Ovary (tissue), 9 donors: Measurements from ENCODE around the gene SPATA25. TPM values are rescaled to one million over a fixed set of nuclear protein-coding genes. Genes with fewer than 3 reads are reported as not detected.
A peak's percentile ranks its signal among the peaks of the same experiment; 100 is the strongest.
"Not testable (repeated sequence)": the region's sequence is repeated elsewhere in the genome, so short reads cannot be mapped to it uniquely, and the experiment has no call there.

Experiments
- DNase-seq, 5 donors: peaks; one replicate each; pipeline ENCODE4 v3.0.0-alpha.2; 2019 to 2020
- H3K27ac ChIP-seq, 2 donors: fragments of 200-600 bp; one replicate each; pipeline versions ENCODE4 v1.5.1 to v1.8.0; 2019 to 2022
- H3K27me3 ChIP-seq: fragments of 200-600 bp; one replicate; pipeline ENCODE4 v1.8.0; 2022
- H3K36me3 ChIP-seq: fragments of 200-600 bp; sonication (generic); one replicate; pipeline ENCODE4 v1.5.1; 2019
- H3K4me1 ChIP-seq: one replicate; pipeline ENCODE4 v1.8.1; 2013; ENCODE audit warnings: mild to moderate bottlenecking, moderate library complexity; ENCODE audit not compliant: insufficient read depth
- H3K4me3 ChIP-seq: fragments of 200-600 bp; sonication (generic); one replicate; pipeline ENCODE4 v1.5.1; 2017
- H3K9me3 ChIP-seq, 2 donors: fragments of 200-600 bp in 1 of 2; sonication (generic) in 1 of 2; one replicate each; pipeline versions ENCODE4 v1.5.1 to v1.8.1; 2013 to 2019; ENCODE audit warnings: mild to moderate bottlenecking in 1 of 2, moderate library complexity in 1 of 2
- CTCF ChIP-seq, 3 donors: fragments of 450-650 bp in 2 of 3; fragments of 200-600 bp in 1 of 3; IDR thresholded peaks; one replicate each; pipeline versions ENCODE4 v1.5.1 to v1.8.0; 2016 to 2022; ENCODE audit warnings: antibody characterized with exemption in 3 of 3, mild to moderate bottlenecking in 1 of 3
- EP300 ChIP-seq: sonication (generic); formaldehyde crosslinking; IDR thresholded peaks from one replicate; pipeline ENCODE4 v1.6.1; 2017; ENCODE audit warnings: antibody characterized with exemption
- POLR2A ChIP-seq: fragments of 450-650 bp; IDR thresholded peaks from one replicate; pipeline ENCODE4 v1.6.1; 2017; ENCODE audit warnings: antibody characterized with exemption, mild to moderate bottlenecking, moderate library complexity
- WGBS, 3 donors: extraction: QIAGEN DNeasy Blood & Tissue Kit in 1 of 3; methylation state at CpG; one replicate each; pipeline versions ENCODE4 v1.1.5 to v1.1.7; 2013 to 2017; 5-methylcytosine and 5-hydroxymethylcytosine counted together
- intact Hi-C, 4 donors: fragments of 100-400 bp; cut with DNase I; formaldehyde crosslinking; loops; one replicate each; pipeline versions ENCODE4 v1.11.0 to v1.15.1; 2022 to 2023
- polyA plus RNA-seq, 2 donors: library from polyadenylated mRNA; stranded (reverse); fragments of 200-250 nt in 1 of 2; fragments of 350-450 nt in 1 of 2; fragmentation: Illumina TruSeq in 1 of 2; extraction: RNeasy Lipid Tissue Mini Kit (QIAGEN cat#74804) in 1 of 2; gene quantifications; one replicate each; pipeline ENCODE4 v1.2.3, GENCODE V29; 2013 to 2014
- total RNA-seq, 7 donors: library from RNA; depleted of rRNA in 2 of 7; stranded (reverse); fragments of >200 nt in 2 of 7; fragmentation: NEBNext Ultra II Directional in 3 of 7; extraction: Animal tissue kit (Norgen Biotek cat#: 25700) in 3 of 7; gene quantifications; one replicate each; pipeline versions ENCODE4 v1.1.0 to v1.2.4, GENCODE V29; 2016 to 2023
- donor health status: DM: no; HTN: no; CAD: no; lungs with moderate emphysema.
- donor health status: DM: no; HTN: no; CAD: no.
- donor health status: Bipolar disorder and iron deficiency.
- donor health status: DM: yes; HTN: yes; CAD: no.
- donor health status: DM: no; HTN: no; CAD: no.
- donor health status: DM: yes; HTN: yes; CAD: no.

Gene SPATA25
- total and polyA plus RNA-seq, 9 donors: 4.2 to 7.5 (median 5.7) TPM; not detected in 1

GRCh38 chr20:45880988-45881788 is 6.2 kb downstream of the SPATA25 start, which contains the start of gene ZSWIM1:
Gene ZSWIM1 (plus strand): TSS chr20:45881227. CDS start chr20:45882593, 1,366 bp downstream.
- Histone ChIP-seq H3K4me3 (peak within 1 kb of the TSS; percentile 60), H3K27me3 (no peaks in the 10 kb centered on the region), H3K4me1 (peaks cover 2% of the 10 kb centered on the region), H3K27ac (peak within 1 kb of the TSS; percentile 62 to 79), H3K36me3 (no peaks in the 10 kb centered on the region), H3K9me3 (no peaks in the 10 kb centered on the region)
- intact Hi-C loops: loop anchor here in 1 of 4 donors (10.0 kb wide), 1 partner anchor 64 kb away; no protein-coding TSS in a partner anchor
- peak; percentile 99 to 100 (median 100) for DNase-seq
- 0 to 1% (median 0%) methylated on average over 23 of the region's 23 CpGs for WGBS, 3 donors
- TF ChIP-seq POLR2A (peak; percentile 76), EP300 (no peak), CTCF (IDR thresholded peaks at IDR 0.05) (peak in 1 of 3 donors; percentile 13)

- H3K4me1 ChIP-seq: peaks cover 2% of the 10 kb centered on the region
- no peak overlapping the region for H3K4me3 ChIP-seq
- intact Hi-C loops: no loop called here
- TF ChIP-seq CTCF (IDR thresholded peaks at IDR 0.05) (no peak), EP300 (no peak), POLR2A (no peak)
- no peaks in the 10 kb centered on the region for H3K27me3 ChIP-seq
- H3K9me3 ChIP-seq: no peaks in the 10 kb centered on the region
- 32 to 57% (median 36%) methylated on average over 12 to 13 of the region's 13 CpGs for WGBS, 3 donors
- peak in 4 of 5 donors; percentile 36 to 68 (median 58) for DNase-seq
- no peaks in the 10 kb centered on the region for H3K36me3 ChIP-seq
- H3K27ac ChIP-seq: peak overlapping the region in 1 of 2 donors; percentile 42
Observed at GRCh38 chr20:45878076-45878761, 9.2 kb downstream of the SPATA25 start.

- Histone ChIP-seq H3K9me3 (no peaks in the 10 kb centered on the region), H3K27me3 (no peaks in the 10 kb centered on the region), H3K27ac (no peak overlapping the region), H3K4me3 (no peak overlapping the region), H3K4me1 (no peaks in the 10 kb centered on the region), H3K36me3 (no peaks in the 10 kb centered on the region)
- no peak for TF ChIP-seq POLR2A
- intact Hi-C loops: no loop called here
- peak in 1 of 5 donors; percentile 1 for DNase-seq
- 75 to 83% (median 83%) methylated on average over 4 of the region's 4 CpGs for WGBS, 3 donors
Observed at GRCh38 chr20:45874576-45874975, 12.8 kb downstream of the SPATA25 start.

- H3K9me3 ChIP-seq, intact Hi-C loops, H3K4me1 ChIP-seq, H3K36me3 ChIP-seq, H3K27me3 ChIP-seq, H3K4me3 ChIP-seq, H3K27ac ChIP-seq: not testable (repeated sequence)
- 92 to 94% (median 93%) methylated on average over 10 of the region's 10 CpGs for WGBS, 3 donors
- DNase-seq: peak in 1 of 5 donors; percentile 9
Observed at GRCh38 chr20:45874104-45874481, 13.3 kb downstream of the SPATA25 start.

- H3K36me3 ChIP-seq: no peaks in the 10 kb centered on the region
- WGBS, 3 donors: 29 to 52% (median 51%) methylated on average over 1 of the region's 1 CpG
- intact Hi-C loops: no loop called here
- H3K9me3 ChIP-seq: no peaks in the 10 kb centered on the region
- H3K27ac ChIP-seq: no peak overlapping the region
- H3K4me3 ChIP-seq: no peak overlapping the region
- no peaks in the 10 kb centered on the region for H3K4me1 ChIP-seq
- no peak for TF ChIP-seq CTCF (IDR thresholded peaks at IDR 0.05)
- TF ChIP-seq POLR2A: no peak
- no peak for TF ChIP-seq EP300
- no peak for DNase-seq
- H3K27me3 ChIP-seq: no peaks in the 10 kb centered on the region
Observed at GRCh38 chr20:45873409-45874103, 13.9 kb downstream of the SPATA25 start.
